Neuronal stem cell (in vitro differentiated cells): ENCODE measurements around the gene OPRM1.

Source experiments
- DNase-seq: peaks from one replicate; pipeline ENCODE4 v3.0.0-alpha.2; 2013; ENCODE audit warnings: low spot score
- H2AFZ ChIP-seq: one replicate; pipeline ENCODE4 v1.6.1; 2013; ENCODE audit warnings: mild to moderate bottlenecking, low read length, inconsistent platforms
- H2AK5ac ChIP-seq: 2 replicates; pipeline ENCODE4 v1.6.1; 2013; ENCODE audit warnings: low read depth, mild to moderate bottlenecking, inconsistent platforms, low read length, moderate library complexity, mixed read lengths
- H2BK120ac ChIP-seq: 2 replicates; pipeline ENCODE4 v1.6.1; 2013; ENCODE audit warnings: low read depth, mild to moderate bottlenecking, inconsistent platforms, low read length, moderate library complexity, mixed read lengths
- H2BK12ac ChIP-seq: one replicate; pipeline ENCODE4 v1.6.1; 2013; ENCODE audit warnings: low read length, inconsistent platforms
- H2BK15ac ChIP-seq: 2 replicates; pipeline ENCODE4 v1.6.1; 2013; ENCODE audit warnings: mild to moderate bottlenecking, low read length, inconsistent platforms, mixed read lengths
- H2BK5ac ChIP-seq: one replicate; pipeline ENCODE4 v1.6.1; 2013; ENCODE audit warnings: inconsistent platforms, mild to moderate bottlenecking, low read length, moderate library complexity
- H3K14ac ChIP-seq: one replicate; pipeline ENCODE4 v1.6.1; 2013; ENCODE audit warnings: low read length, inconsistent platforms
- H3K18ac ChIP-seq: 2 replicates; pipeline ENCODE4 v1.6.1; 2013; ENCODE audit warnings: low read length, inconsistent platforms
- H3K23ac ChIP-seq: 2 replicates; pipeline ENCODE4 v1.6.1; 2013; ENCODE audit warnings: low read depth, mild to moderate bottlenecking, mixed read lengths, low read length, inconsistent platforms; ENCODE audit not compliant: poor library complexity
- H3K27ac ChIP-seq: replicated peaks from 3 replicates; pipeline ENCODE4 v1.5.1; 2013; ENCODE audit warnings: low read length, inconsistent platforms
- H3K27me3 ChIP-seq, 3 experiments: 2 replicates each; pipeline ENCODE4 v1.6.1; 2013; ENCODE audit warnings: low read length in 3 of 3, mild to moderate bottlenecking in 2 of 3, inconsistent platforms in 1 of 3, low read depth in 1 of 3, mixed read lengths in 1 of 3, moderate library complexity in 1 of 3; ENCODE audit not compliant: control insufficient read depth in 3 of 3, insufficient read depth in 3 of 3
- H3K36me3 ChIP-seq, 2 donors: replicated peaks in 1 of 2; 2 replicates each; pipeline ENCODE4 v1.6.1; 2013; ENCODE audit warnings: low read length in 2 of 2; ENCODE audit not compliant: control insufficient read depth in 2 of 2, insufficient read depth in 2 of 2
- H3K4ac ChIP-seq: 2 replicates; pipeline ENCODE4 v1.6.1; 2013; ENCODE audit warnings: inconsistent platforms, mild to moderate bottlenecking, low read length, moderate library complexity
- H3K4me1 ChIP-seq, 2 donors: 1 replicate in 1 of 2; 2 replicates in 1 of 2; pipeline ENCODE4 v1.6.1; 2013; ENCODE audit warnings: low read length in 2 of 2, low read depth in 1 of 2; ENCODE audit not compliant: control insufficient read depth in 2 of 2, insufficient read depth in 1 of 2
- H3K4me2 ChIP-seq: one replicate; pipeline ENCODE4 v1.6.1; 2013; ENCODE audit warnings: mild to moderate bottlenecking, low read length, inconsistent platforms; ENCODE audit not compliant: insufficient read depth, poor library complexity, severe bottlenecking
- H3K4me3 ChIP-seq, 2 donors: 2 replicates each; pipeline ENCODE4 v1.5.1; 2013; ENCODE audit warnings: low read length in 2 of 2, mild to moderate bottlenecking in 2 of 2, inconsistent platforms in 1 of 2, moderate library complexity in 1 of 2
- H3K79me1 ChIP-seq: one replicate; pipeline ENCODE4 v1.6.1; 2013; ENCODE audit warnings: low read depth, mild to moderate bottlenecking, inconsistent platforms, low read length, moderate library complexity
- H3K9ac ChIP-seq: one replicate; pipeline ENCODE4 v1.6.1; 2013; ENCODE audit warnings: mild to moderate bottlenecking, low read depth, low read length, inconsistent platforms; ENCODE audit not compliant: poor library complexity
- H3K9me3 ChIP-seq, 2 donors: replicated peaks in 1 of 2; 2 replicates each; pipeline versions ENCODE3 to v1.6.1; 2013; ENCODE audit warnings: low read length in 2 of 2, mild to moderate bottlenecking in 2 of 2, inconsistent platforms in 1 of 2, low read depth in 1 of 2, mixed read lengths in 1 of 2, moderate library complexity in 1 of 2; ENCODE audit not compliant: control insufficient read depth in 2 of 2, insufficient read depth in 1 of 2
- H4K8ac ChIP-seq: one replicate; pipeline ENCODE4 v1.6.1; 2013; ENCODE audit warnings: low read depth, mild to moderate bottlenecking, inconsistent platforms, low read length, moderate library complexity
- H4K91ac ChIP-seq: one replicate; pipeline ENCODE4 v1.6.1; 2013; ENCODE audit warnings: low read length, low read depth, mild to moderate bottlenecking, inconsistent platforms; ENCODE audit not compliant: poor library complexity
- WGBS, 2 donors: extraction: QIAGEN DNeasy Blood & Tissue Kit; methylation state at CpG; one replicate each; pipeline ENCODE4 v1.1.7; 2013; ENCODE audit warnings: missing lambda C conversion rate in 2 of 2, mixed read lengths in 1 of 2; ENCODE audit not compliant: insufficient read length in 2 of 2, insufficient replicate concordance in 1 of 2; ENCODE audit errors: extremely low coverage in 2 of 2; 5-methylcytosine and 5-hydroxymethylcytosine counted together

OPRM1 gene

DNA sequence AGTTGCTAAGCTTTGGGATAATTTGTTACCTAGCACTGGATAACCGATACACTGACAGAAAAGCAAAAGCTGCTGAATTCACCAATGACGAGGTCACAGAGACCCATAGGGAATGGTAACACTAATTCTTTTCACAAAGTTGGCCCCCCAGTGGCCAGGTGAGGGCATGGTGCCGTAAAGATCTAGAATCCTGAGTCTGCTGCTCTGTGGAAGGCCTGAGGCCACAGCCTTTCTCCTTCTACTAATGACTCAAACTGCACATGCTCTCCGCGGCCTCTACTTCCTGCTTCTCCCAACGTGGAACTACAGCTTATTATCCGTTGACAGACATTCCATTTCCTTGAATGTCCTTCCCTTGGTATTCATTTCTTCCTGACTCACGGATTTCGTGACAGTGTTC lies 127.1 kb downstream of the OPRM1 start:
- no peak overlapping the region for H3K4ac ChIP-seq
- no peak overlapping the region for H3K4me3 ChIP-seq
- H3K9ac ChIP-seq: no peak overlapping the region
- no peak overlapping the region for H2BK12ac ChIP-seq
- H3K4me1 ChIP-seq: no peaks in the 10 kb centered on the region
- H2AFZ ChIP-seq: no peak overlapping the region
- H3K27ac ChIP-seq: no peak overlapping the region
- H3K14ac ChIP-seq: no peak overlapping the region
- no peak overlapping the region for H4K91ac ChIP-seq
- no peak overlapping the region for H3K23ac ChIP-seq
- no peak overlapping the region for H4K8ac ChIP-seq
- WGBS, 2 donors: no CpG with 5 or more reads among the region's 9 CpGs
- no peak overlapping the region for H2BK5ac ChIP-seq
- no peaks in the 10 kb centered on the region for H3K79me1 ChIP-seq
- H3K9me3 ChIP-seq: peaks cover 0 to 1% of the 10 kb centered on the region in 2 donors
- H3K27me3 ChIP-seq: no peaks in the 10 kb centered on the region
- H2BK120ac ChIP-seq: no peak overlapping the region
- H3K36me3 ChIP-seq: no peaks in the 10 kb centered on the region
- DNase-seq: no peak
- H3K18ac ChIP-seq: no peak overlapping the region
- no peak overlapping the region for H2BK15ac ChIP-seq
- no peak overlapping the region for H2AK5ac ChIP-seq
- H3K4me2 ChIP-seq: no peak overlapping the region

- Histone ChIP-seq H3K4me1 (no peaks in the 10 kb centered on the region), H3K27me3 (no peaks in the 10 kb centered on the region), H2AFZ (no peak overlapping the region), H3K4me2 (no peak overlapping the region), H2BK15ac (no peak overlapping the region), H3K9me3 (peaks cover 0 to 1% of the 10 kb centered on the region in 2 donors), H3K36me3 (no peaks in the 10 kb centered on the region), H4K91ac (no peak overlapping the region), H3K27ac (no peak overlapping the region), H3K23ac (no peak overlapping the region), H2BK120ac (no peak overlapping the region), H3K9ac (no peak overlapping the region), H3K14ac (no peak overlapping the region), H2BK5ac (no peak overlapping the region), H2AK5ac (no peak overlapping the region), H3K18ac (no peak overlapping the region), H3K4me3 (no peak overlapping the region), H4K8ac (no peak overlapping the region), H2BK12ac (no peak overlapping the region), H3K79me1 (no peaks in the 10 kb centered on the region), H3K4ac (no peak overlapping the region)
- no CpG with 5 or more reads among the region's 2 CpGs for WGBS, 2 donors
- no peak for DNase-seq
These were observed 128.1 kb downstream of the OPRM1 start for GRCh38 chr6:154167126-154167525.

DNA sequence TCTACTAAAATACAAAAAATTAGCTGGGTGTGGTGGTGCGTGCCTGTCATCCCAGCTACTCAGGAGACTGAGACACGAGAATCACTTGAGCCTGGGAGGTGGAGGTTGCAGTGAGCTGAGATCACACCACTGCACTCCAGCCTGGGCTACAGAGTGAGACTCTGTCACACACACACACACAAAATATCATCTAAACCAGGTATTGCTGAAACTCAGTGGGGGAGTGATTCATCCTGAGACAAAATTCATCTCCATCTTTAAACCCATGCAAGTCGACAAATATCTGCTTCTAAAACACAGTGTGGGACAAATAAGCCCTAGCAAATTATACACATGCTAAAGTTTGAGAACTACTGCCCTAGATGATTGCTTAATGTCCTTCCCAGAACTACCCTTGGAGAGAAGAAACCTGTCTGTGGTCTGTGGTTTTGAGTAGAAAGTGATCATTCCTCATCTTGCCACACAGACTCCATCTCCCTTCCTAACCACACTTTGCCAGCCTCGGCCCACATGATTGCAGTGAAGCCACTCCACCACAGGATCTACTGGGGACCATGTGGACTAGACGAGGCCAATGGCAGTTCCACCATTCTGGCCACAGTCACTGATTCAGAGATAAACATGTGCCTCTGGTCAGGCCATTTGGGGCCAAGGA lies 130.3 kb downstream of the OPRM1 start:
- no peak overlapping the region for H4K91ac ChIP-seq
- no peak overlapping the region for H2BK5ac ChIP-seq
- no peak overlapping the region for H3K9ac ChIP-seq
- H3K9me3 ChIP-seq: peaks cover 0 to 1% of the 10 kb centered on the region in 2 donors
- H3K27me3 ChIP-seq: no peaks in the 10 kb centered on the region
- no peak overlapping the region for H2BK120ac ChIP-seq
- no peak overlapping the region for H3K18ac ChIP-seq
- H3K79me1 ChIP-seq: no peaks in the 10 kb centered on the region
- no peaks in the 10 kb centered on the region for H3K4me1 ChIP-seq
- H3K23ac ChIP-seq: no peak overlapping the region
- H2BK15ac ChIP-seq: no peak overlapping the region
- no peak for DNase-seq
- no peak overlapping the region for H3K4me3 ChIP-seq
- no peak overlapping the region for H2AFZ ChIP-seq
- no peak overlapping the region for H2AK5ac ChIP-seq
- H3K36me3 ChIP-seq: no peaks in the 10 kb centered on the region
- H3K14ac ChIP-seq: no peak overlapping the region
- no CpG with 5 or more reads among the region's 5 CpGs for WGBS, 2 donors
- no peak overlapping the region for H2BK12ac ChIP-seq
- H3K4ac ChIP-seq: no peak overlapping the region
- no peak overlapping the region for H3K27ac ChIP-seq
- no peak overlapping the region for H4K8ac ChIP-seq
- H3K4me2 ChIP-seq: no peak overlapping the region

- Histone ChIP-seq H3K36me3 (no peaks in the 10 kb centered on the region), H3K9ac (no peak overlapping the region), H3K4me2 (no peak overlapping the region), H3K9me3 (peaks cover 0 to 1% of the 10 kb centered on the region in 2 donors), H3K27ac (no peak overlapping the region), H2BK120ac (no peak overlapping the region), H2BK15ac (no peak overlapping the region), H4K91ac (no peak overlapping the region), H3K4ac (no peak overlapping the region), H3K14ac (no peak overlapping the region), H3K18ac (no peak overlapping the region), H2BK12ac (no peak overlapping the region), H3K4me1 (no peaks in the 10 kb centered on the region), H2BK5ac (no peak overlapping the region), H4K8ac (no peak overlapping the region), H3K4me3 (no peak overlapping the region), H2AK5ac (no peak overlapping the region), H3K23ac (no peak overlapping the region), H3K79me1 (no peaks in the 10 kb centered on the region), H3K27me3 (no peaks in the 10 kb centered on the region), H2AFZ (no peak overlapping the region)
- no CpG with 5 or more reads among the region's 2 CpGs for whole genome bisulfite sequencing, 2 donors
- no peak for DNase-seq
These were observed 131.1 kb downstream of the OPRM1 start for GRCh38 chr6:154170106-154170505.
